ENCODE results near the gene STX12. TPM values are rescaled to one million over a fixed set of nuclear protein-coding genes. Genes with fewer than 3 reads are reported as not detected.

The STX12 gene
- 10 to 100 TPM; 44.0 to 76.7 (median 56.1) TPM for total RNA-seq

DNA sequence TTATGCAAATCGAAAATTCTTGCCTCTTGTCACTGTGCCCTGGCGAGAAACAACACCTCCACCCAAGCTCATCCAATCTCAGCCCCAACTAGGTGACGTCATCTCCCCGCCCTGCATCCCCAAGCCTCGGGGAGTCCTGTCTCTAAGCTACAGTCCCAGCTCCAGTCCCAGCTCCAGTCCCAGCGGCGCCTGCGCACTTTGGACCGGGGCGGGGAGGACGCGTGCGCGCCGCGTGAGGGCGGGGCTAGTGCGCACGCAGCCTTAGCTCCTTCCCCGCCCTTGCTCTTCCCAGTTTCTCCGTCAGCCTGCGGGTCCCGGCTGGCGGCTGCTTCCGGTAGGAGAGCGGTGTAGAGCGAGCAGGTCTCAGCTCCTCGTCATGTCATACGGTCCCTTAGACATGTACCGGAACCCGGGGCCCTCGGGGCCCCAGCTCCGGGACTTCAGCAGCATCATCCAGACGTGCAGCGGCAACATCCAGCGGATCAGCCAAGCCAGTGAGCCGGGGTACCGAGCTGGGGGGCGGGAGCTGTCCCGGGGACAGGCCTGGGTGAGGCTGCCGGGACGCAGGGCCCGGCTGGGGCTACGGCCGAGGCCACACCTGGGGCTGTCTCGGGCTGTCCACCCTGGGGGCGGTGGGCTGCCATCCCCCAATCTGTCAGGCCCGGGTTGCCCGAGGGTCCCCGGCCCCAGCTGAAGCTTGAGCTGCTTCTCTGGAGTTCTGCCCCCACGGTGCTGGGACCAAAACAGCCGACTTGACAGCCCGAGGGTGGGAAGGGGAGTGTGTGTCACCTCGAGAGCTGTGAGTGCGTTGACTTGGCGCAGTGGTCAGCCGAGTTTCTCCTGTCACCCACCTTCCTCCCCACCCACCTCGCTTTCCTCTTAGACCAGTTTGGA is at the start of gene STX12:
Gene STX12, plus strand, starts transcription at position 288 of the 894 bp plus-strand sequence. Its CDS starts 89 bp downstream, at position 377.
- peak within 1 kb of the TSS; percentile 77 to 86 (median 81) for H3K4me3 ChIP-seq
- peaks cover 0 to 13% (median 5%) of the 10 kb centered on the region in 4 donors for H3K36me3 ChIP-seq
- peak; percentile 100 for DNase-seq (ENCODE audit: extremely low spot score)
- TF ChIP-seq POLR2AphosphoS5 (IDR thresholded peaks at IDR 0.05) (peak; percentile 99), POLR2A (IDR thresholded peaks at IDR 0.05; ENCODE audit: low read depth) (peak; percentile 85), EP300 (IDR thresholded peaks at IDR 0.05) (no peak)
- TF ChIP-seq, protein P1, sequence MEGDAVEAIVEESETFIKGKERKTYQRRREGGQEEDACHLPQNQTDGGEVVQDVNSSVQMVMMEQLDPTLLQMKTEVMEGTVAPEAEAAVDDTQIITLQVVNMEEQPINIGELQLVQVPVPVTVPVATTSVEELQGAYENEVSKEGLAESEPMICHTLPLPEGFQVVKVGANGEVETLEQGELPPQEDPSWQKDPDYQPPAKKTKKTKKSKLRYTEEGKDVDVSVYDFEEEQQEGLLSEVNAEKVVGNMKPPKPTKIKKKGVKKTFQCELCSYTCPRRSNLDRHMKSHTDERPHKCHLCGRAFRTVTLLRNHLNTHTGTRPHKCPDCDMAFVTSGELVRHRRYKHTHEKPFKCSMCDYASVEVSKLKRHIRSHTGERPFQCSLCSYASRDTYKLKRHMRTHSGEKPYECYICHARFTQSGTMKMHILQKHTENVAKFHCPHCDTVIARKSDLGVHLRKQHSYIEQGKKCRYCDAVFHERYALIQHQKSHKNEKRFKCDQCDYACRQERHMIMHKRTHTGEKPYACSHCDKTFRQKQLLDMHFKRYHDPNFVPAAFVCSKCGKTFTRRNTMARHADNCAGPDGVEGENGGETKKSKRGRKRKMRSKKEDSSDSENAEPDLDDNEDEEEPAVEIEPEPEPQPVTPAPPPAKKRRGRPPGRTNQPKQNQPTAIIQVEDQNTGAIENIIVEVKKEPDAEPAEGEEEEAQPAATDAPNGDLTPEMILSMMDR (IDR thresholded peaks at IDR 0.05), result peak in 1 of 3 experiments; percentile 9
- WGBS, result 0% methylated on average over 17 of the region's 58 CpGs
- peaks cover 14 to 46% (median 38%) of the 10 kb centered on the region in 4 donors for H3K4me1 ChIP-seq
- H3K27me3 ChIP-seq, result no peaks in the 10 kb centered on the region
- no peaks in the 10 kb centered on the region for H3K9me3 ChIP-seq
- H3K27ac ChIP-seq (replicated peaks in 1 of 4), result peak within 1 kb of the TSS; percentile 89 to 96 (median 96)
- intact Hi-C loops (cut with DNase I), result loop anchor here (5.0 kb wide), 1 partner anchor 46 kb away; the partner anchor contains the start of gene FAM76A

DNA sequence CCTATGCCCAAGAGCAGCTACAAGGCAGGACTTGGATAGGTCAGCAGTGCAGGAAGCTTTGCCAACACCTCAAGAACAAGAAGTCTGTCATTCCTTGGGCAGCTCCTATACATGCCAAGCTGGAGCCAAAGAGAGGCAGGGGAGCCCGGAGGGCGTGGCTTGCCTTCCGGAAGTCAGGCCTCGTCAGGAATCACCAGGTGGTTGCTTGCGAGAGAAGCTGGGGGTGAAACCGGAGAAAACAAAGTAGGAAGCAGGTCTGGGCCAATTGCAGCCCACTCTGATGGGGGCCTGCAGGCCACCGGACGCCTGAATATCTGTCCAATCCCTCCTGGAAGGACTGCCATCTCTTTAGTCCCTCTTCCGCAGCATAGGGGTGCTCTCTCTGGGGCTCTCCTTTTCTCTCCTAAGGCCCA is 48.1 kb upstream of the STX12 start:
- peak overlapping the region; percentile 81 to 98 (median 96) for H3K27ac ChIP-seq (replicated peaks in 1 of 4)
- intact Hi-C loops (cut with DNase I), result loop anchor here (5.0 to 10.0 kb wide), 3 partner anchors 47 to 110 kb away; partner anchors contain the start of genes IFI6, PPP1R8 and STX12
- DNase-seq (ENCODE audit: extremely low spot score), result no peak
- peak overlapping the region; percentile 96 to 100 (median 98) for H3K4me3 ChIP-seq
- H3K4me1 ChIP-seq, result peaks cover 13 to 40% (median 27%) of the 10 kb centered on the region in 4 donors
- 67% methylated on average over 9 of the region's 9 CpGs for WGBS
- TF ChIP-seq EP300 (IDR thresholded peaks at IDR 0.05), result no peak
- TF ChIP-seq, protein P1 (IDR thresholded peaks at IDR 0.05), result no peak
- TF ChIP-seq POLR2AphosphoS5 (IDR thresholded peaks at IDR 0.05), result no peak
- no peak for TF ChIP-seq POLR2A (IDR thresholded peaks at IDR 0.05; ENCODE audit: low read depth)
- H3K27me3 ChIP-seq, result no peaks in the 10 kb centered on the region
- H3K36me3 ChIP-seq, result peaks cover 4 to 23% (median 12%) of the 10 kb centered on the region in 4 donors
- no peaks in the 10 kb centered on the region for H3K9me3 ChIP-seq

DNA sequence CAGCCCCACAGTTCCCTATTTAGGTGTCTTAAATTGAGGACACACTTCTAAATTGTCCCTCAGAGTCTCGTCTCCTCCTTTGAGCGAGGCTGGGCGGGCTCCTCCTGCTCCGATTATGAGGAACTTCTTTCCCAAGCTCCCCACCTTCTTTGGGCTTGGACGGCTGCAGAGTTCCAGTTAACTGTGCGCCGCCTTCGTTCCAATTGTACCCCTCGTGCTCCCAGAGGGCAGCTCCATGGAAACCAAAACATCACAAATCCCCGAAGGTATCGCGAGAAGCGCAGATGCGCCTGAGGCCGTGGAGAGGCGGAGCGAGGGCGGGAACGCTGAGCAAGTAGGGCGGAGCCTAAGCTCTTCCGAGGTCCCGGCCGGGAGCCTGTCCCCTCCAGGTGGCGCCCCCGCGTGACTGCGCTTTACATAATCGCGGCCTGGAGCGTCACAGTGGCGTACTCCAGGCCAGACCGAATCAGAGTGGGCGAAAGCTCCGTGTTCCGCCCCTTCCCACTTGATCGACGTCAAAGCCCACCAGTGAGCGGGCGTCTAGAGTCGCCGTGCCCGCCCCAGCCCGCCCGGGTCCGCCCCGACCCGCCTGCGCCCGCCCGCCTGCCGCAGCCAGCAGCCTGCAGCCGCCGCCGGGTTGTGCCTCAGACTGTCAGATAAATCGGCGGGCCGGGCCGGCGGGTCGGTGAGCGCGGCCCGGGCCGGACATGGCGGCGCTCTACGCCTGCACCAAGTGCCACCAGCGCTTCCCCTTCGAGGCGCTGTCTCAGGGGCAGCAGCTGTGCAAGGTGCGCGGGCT is 47.4 kb upstream of the STX12 start, which contains the start of gene FAM76A:
Gene FAM76A, plus strand, starts transcription at position 588 of the 799 bp plus-strand sequence. Its CDS starts 120 bp downstream, at position 708.
- H3K27me3 ChIP-seq, result no peaks in the 10 kb centered on the region
- H3K4me3 ChIP-seq, result peak within 1 kb of the TSS; percentile 96 to 100 (median 98)
- H3K9me3 ChIP-seq, result no peaks in the 10 kb centered on the region
- H3K4me1 ChIP-seq, result peaks cover 13 to 42% (median 27%) of the 10 kb centered on the region in 4 donors
- WGBS, result 4% methylated on average over 22 of the region's 72 CpGs
- peak within 1 kb of the TSS; percentile 95 to 99 (median 97) for H3K27ac ChIP-seq (replicated peaks in 1 of 4)
- peak; percentile 100 for DNase-seq (ENCODE audit: extremely low spot score)
- intact Hi-C loops (cut with DNase I), result loop anchor here (5.0 to 10.0 kb wide), 3 partner anchors 47 to 109 kb away; partner anchors contain the start of genes IFI6, PPP1R8 and STX12
- TF ChIP-seq POLR2A (IDR thresholded peaks at IDR 0.05; ENCODE audit: low read depth), result no peak
- TF ChIP-seq POLR2AphosphoS5 (IDR thresholded peaks at IDR 0.05), result peak; percentile 85 to 96
- no peak for TF ChIP-seq EP300 (IDR thresholded peaks at IDR 0.05)
- TF ChIP-seq, protein P1 (IDR thresholded peaks at IDR 0.05), result peak; percentile 36 to 50 (median 46)
- H3K36me3 ChIP-seq, result peaks cover 4 to 29% (median 14%) of the 10 kb centered on the region in 4 donors

Data from esophagus muscularis mucosa (tissue), 4 donors.